HG02884 (cell line): ENCODE results near the gene BPHL.
"Not testable (repeated sequence)": the region's sequence is repeated elsewhere in the genome, so short reads cannot be mapped to it uniquely, and the experiment has no call there.

Experiments
- ATAC-seq: cut with Tn5 transposase; IDR thresholded peaks from one replicate; pipeline ENCODE4 v1.9.1; 2021; ENCODE audit warnings: mild to moderate bottlenecking, moderate library complexity; ENCODE audit not compliant: unreplicated experiment

The BPHL gene

DNA sequence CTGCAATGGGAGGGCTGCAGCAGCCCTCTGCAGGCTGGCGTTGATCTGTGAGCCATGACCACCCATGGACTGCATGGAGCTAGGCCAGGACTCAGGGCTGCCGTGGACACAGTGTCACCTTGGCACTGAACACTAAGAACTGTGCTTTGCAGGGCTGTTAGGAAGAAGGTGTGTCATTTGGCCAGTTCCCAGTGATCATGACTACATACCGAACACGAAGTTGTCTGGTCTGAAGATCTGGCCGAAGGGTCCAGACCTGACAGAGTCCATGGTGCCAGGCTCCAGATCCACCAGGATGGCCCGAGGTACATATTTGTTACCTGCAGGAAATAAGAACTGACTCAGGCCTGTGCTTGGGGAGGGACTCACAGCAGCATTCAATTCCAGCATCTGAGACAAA lies 36.9 kb downstream of the BPHL start:
- ATAC-seq = not testable (repeated sequence)

DNA sequence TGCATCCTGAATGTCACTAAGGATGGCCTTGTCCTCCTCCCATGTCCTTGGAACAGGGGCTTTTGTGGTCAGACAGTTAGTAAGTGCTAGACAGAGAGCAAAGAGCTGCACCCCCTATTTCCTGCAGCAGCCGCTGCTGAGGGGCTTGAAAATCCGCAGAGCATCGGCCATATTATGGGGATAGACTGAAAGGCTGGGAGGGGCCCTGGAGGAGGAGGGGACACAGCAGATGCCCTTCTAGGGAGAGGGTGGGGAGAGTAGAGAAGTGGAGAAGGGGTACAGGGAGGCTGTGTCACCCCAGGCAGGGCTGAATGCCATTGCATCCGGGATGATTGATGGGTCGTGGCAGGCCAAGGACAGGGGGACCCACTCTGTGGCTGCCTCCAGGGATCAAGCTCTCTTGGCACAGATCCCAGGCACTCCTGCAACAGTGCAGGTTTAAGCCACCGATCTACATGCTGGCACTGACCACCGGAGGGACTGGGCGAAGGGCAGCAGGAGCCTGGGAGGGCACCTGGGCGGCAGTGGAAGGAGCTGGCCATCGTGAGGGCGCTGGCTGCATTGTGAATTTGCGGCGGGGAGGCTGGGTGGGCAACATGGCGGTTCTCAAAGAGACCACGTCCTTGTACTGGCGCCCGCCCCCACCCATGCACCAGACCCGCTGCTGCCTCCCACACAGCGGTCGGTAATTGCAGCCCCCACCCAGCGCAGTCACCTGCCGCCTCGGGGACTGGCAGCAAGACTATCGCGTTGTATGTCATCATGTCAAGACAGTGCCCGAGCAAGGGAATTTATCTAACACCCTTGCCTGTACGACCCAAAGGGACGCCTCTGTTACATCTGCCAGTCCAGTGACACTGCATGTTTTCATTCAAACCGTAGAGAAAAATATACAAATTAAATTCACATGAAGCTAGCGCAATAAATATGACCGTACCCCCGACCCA lies 37.9 kb downstream of the BPHL start:
- not testable (repeated sequence) for ATAC-seq

DNA sequence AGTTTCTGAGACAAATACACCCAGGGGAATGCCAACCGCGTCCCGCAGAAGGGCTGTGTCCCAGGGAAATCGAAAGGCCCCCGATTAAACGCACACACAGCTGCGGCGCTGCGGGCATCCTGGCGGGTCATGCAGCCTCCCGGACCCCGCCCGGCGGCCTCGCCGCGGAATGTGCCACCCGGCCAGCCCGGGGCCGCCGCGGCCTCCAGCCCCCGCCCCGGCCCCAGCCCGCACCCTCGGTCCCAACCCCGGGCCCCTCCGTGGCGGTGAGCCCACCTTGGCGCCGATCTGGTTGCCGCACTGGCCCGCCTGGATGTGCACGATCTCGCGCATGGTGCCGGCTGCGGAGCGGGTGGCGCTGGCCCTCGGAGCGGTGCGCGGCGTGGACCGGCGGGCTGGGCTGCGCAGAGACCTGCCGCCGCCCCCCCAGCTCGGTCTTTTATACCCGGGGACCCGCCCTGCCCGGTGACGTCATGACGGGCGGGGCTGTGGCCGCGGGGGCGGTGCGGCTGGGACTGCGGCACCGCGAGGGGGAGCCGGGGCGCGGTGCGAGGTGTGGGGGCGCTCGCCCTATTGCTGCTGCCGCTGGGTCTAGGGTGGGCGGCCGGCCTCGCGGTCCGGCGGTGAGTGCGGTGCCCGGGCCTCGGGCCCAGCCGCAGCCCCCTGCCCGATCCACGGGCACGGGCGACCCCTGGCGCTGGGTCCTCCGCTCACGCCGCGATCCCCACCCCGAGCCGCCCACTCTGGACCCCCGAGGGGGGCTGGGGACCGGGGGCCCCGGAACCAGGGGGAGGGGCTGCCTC lies 38.8 kb downstream of the BPHL start, which contains the start of gene TUBB2A:
TSS of gene TUBB2A (minus strand) at position 414 of the 803 bp plus-strand sequence. CDS start at position 333, 81 bp downstream.
- peak; percentile 80 for ATAC-seq

GRCh38 chr6:3159805-3160781 lies 41.6 kb downstream of the BPHL start:
- no peak for ATAC-seq

DNA sequence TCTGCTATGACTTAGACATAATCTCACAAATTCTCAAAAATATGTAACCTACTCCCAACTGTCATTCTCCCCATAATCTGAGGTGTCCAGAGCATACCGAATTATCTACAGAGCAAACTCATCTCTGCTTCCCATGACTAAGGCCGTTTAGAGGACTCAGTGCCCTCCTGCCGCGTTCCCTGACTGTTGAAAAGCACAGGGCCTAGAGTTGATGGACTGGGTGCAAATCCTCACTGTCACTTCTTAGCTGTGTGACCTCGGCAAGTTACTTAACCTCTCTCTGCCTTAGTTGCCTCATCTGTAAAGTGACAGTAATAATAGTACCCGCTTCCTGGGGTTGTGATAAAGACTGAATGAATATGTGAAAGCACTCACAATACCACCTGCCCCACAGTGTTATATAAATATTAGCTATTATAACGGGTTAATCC lies 43.6 kb downstream of the BPHL start:
- no peak for ATAC-seq

DNA sequence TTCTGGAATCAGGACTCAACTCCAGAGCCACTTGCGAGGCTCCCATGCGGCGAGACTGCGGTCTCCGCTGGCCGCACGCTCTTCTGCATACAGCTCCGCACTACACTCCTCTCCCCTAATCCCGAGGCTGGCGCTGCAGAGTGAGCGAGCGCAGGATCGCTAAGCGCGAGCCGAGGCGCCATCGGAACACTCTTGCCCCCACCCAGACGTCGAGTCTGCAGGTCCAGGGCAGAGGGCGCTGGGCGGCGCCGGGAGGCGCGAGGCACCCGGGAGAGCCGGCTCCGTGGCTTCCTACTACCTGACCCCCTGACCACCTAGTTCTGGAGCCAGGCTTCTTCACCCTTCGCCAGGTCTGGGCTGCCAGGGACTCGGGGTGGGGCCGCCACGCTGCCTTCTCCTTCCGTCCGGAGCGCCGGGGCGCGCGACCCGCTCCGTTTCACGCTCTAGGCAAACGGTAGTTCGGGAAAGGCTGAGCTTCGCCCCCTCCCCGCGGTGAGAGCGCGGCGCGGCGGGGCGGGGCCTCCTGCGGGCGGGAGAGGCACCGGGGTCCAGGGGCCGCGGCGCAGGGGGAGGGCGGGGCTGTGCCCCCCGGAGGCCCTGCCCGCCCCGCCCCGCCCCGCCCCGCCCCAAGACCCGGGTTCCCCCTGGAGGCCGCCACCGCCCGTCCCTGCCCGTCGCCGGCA lies 44.2 kb downstream of the BPHL start:
- peak; percentile 64 for ATAC-seq

DNA sequence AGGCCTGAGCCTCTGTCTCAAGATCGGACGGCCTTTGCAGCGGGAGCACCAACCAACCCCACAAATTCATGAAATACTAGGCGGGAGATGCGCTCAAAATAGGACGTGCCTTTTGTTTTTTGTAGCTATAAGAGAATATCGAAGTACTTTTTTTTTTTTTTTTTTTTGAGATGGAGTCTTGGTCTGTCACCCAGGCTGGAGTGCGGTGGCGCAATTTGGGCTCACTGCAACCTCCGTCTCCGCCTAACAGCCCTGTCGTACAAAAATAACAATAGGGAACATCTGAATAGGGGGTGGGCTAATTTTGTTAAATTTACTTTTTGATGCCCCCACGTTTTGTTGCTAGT lies 44.7 kb downstream of the BPHL start:
- no peak for ATAC-seq

DNA sequence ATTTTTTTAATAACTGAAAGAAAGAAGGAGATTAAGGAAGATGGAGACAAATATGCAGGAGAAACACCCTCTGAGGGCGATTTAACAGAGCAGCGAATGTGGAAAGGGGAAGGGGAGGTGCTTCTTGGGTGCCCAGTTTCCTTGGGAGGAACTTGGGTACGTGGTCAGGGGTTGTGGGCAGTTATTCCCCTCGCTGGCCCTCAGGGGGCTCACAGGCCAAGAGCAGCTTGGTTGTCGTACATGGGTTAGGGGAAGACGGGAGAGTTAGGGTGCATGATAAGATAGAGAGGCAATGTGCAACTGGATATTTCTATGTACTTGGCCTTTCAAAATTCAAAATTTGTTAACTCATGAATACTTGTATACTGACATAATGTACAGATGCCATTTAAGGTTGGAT lies 45.9 kb downstream of the BPHL start:
- ATAC-seq = no peak

DNA sequence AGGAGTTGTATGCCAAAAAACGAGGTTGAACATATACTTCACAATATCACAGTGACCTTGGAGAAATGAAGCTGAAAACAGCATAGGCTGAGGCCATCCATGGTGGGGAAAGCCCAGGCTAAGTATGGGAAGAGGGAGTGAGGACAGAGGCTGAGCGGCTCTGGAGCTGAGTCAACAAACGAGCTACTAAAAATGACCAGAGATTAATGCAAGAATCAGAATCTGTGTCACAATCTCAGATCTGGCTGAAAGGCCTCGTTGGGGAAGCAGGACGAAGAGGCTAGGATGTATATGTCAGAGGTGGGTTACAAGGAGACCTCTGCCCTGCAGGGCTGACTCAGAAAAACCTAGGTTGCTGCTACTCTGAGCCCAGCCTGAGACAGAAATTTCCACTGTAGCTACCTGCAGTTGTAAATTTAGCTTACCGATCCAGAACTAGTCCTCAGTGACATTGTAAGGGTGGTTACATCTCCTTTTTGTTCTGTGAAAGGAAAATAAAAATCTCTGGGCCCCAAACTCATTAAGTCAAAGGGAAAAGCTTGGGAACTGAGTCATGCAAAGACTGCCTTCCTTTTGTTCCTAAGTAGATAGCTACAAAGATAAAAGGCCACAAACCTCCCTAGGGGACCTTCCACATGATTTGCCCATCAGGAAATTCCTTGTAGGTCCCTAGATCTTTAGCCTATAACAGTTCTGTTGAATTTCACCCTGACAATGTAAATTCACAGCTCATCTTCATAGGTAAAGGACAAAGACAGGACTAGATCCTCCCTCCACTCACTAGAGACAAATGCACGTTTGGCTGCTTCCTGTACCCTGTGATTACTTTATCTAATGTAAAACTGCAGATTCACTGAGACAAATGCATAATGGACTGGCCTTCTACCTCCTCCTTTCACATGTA lies 47.4 kb downstream of the BPHL start:
- no peak for ATAC-seq

GRCh38 chr6:3166535-3167225 lies 48.2 kb downstream of the BPHL start:
- ATAC-seq = not testable (repeated sequence)

GRCh38 chr6:3168046-3168445 lies 49.5 kb downstream of the BPHL start:
- ATAC-seq = not testable (repeated sequence)

DNA sequence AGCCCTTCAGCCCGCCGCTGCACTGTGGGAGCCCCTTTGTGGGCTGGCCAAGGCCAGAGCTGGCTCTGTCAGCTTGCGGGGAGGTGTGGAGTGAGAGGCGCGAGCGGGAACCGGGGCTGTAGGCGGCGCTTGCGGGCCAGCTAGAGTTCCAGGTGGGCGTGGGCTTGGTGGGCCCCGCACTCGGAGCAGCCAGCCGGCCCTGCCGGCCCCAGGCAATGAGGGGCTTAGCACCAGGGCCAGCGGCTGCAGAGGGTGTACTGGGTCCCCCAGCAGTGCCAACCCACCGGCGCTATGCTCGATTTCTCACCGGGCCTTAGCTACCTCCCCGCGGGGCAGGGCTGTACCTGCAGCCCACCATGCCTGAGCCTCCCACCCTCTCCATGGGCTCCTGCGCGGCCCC lies 52.2 kb downstream of the BPHL start:
- ATAC-seq = not testable (repeated sequence)

- ATAC-seq = not testable (repeated sequence)
Observed at GRCh38 chr6:3171313-3172175, 53.0 kb downstream of the BPHL start.

- ATAC-seq = not testable (repeated sequence)
Observed at GRCh38 chr6:3172789-3173188, 54.3 kb downstream of the BPHL start.

GRCh38 chr6:3173636-3174089 lies 55.2 kb downstream of the BPHL start:
- ATAC-seq = not testable (repeated sequence)

GRCh38 chr6:3175715-3176402 lies 57.3 kb downstream of the BPHL start:
- no peak for ATAC-seq
